WERI-Rb-1 (cell line): ENCODE measurements around the gene BAD.

ENCODE experiments used
- DNase-seq: peaks from one replicate; pipeline ENCODE4 v3.0.0-alpha.2; 2020
- H3K27ac ChIP-seq: fragments of 250-450 bp; sonication (Bioruptor Pico); 2 replicates; pipeline ENCODE4 v1.5.1; 2020; ENCODE audit warnings: mild to moderate bottlenecking, moderate library complexity
- H3K27me3 ChIP-seq: fragments of 250-450 bp; sonication (Bioruptor Pico); 2 replicates; pipeline ENCODE4 v1.5.1; 2021; ENCODE audit warnings: mild to moderate bottlenecking, low read depth, moderate library complexity; ENCODE audit not compliant: insufficient read depth, severe bottlenecking
- H3K36me3 ChIP-seq: fragments of 250-450 bp; sonication (Bioruptor Pico); 2 replicates; pipeline ENCODE4 v1.5.1; 2020; ENCODE audit warnings: mild to moderate bottlenecking, moderate library complexity
- H3K4me3 ChIP-seq: 2 replicates; pipeline ENCODE4 v1.5.1; 2011; ENCODE audit warnings: low read depth, mild to moderate bottlenecking, control low read depth, low read length
- H3K9me3 ChIP-seq: fragments of 250-450 bp; sonication (Bioruptor Pico); 2 replicates; pipeline ENCODE4 v1.5.1; 2021; ENCODE audit warnings: mild to moderate bottlenecking, moderate library complexity; ENCODE audit not compliant: severe bottlenecking
- CTCF ChIP-seq: IDR thresholded peaks from 2 replicates; pipeline ENCODE4 v1.5.1; 2011; ENCODE audit warnings: low read depth, mild to moderate bottlenecking, control low read depth, inconsistent platforms, low read length

The BAD gene

DNA sequence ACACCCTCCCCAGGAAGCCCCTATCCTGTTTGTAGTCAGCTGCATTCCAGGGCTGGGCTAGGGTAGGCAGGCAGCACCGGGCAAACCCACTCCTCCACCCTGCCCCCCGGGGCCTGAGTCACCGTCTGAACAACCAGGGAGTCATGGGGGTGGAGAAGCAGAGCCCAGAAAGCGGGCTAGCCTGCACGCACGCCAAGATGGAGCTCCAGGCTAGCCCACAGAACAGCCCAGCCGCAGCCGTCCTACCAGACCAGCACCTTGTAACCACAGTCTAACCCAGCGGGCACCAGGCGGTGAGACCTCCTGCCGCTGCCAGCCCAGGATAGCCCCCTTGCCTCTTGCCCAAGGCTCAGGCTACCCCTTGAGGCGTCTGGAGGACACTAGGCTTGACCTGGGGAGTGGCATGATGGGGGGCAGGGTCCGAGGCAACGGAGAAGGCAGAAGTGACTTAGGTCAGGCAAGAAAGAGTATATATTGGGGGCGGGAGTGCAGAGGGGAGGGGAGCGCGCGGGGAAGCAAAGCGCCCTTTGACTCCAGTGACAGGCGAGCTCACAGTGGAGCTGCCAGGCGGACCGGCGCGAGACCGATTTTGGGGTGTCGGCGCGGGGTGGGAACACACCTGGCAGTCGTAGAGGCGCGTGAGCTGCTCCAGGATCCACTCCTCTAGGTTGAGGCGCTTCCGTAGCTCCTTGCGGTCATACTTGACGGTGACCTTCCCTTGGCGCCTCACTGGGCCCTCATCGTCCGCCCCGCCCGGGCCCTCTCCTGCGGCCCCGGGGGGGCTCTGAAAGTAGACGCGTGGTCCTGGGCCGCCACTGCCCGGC is 38.5 kb downstream of the BAD start:
- no peak for TF ChIP-seq CTCF
- no peaks in the 10 kb centered on the region for H3K9me3 ChIP-seq
- H3K4me3 ChIP-seq, result peak overlapping the region; percentile 61
- no peaks in the 10 kb centered on the region for H3K27me3 ChIP-seq
- H3K36me3 ChIP-seq, result peaks cover 29% of the 10 kb centered on the region
- H3K27ac ChIP-seq, result peak overlapping the region; percentile 89
- DNase-seq, result peak; percentile 45

DNA sequence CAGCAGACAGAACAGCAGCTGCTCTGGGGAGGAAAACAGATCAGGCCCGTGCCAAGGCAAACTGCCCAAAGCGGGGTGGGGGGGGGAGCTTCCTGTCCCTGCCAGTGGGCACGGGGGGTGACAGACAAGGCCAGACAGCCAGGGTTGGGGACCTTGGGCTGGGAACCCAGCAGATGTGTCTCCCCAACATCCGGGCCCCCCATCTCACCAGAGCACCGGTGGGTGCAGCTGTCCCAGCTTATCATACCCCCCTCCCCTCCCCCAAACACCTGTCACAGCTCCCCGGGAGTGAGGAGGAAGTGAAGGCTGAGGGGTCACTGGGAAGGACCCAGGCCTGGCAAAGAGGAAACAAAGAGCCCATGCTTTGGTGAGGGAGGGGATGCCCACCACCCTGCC is 39.1 kb downstream of the BAD start:
- H3K27ac ChIP-seq, result peak overlapping the region; percentile 89

DNA sequence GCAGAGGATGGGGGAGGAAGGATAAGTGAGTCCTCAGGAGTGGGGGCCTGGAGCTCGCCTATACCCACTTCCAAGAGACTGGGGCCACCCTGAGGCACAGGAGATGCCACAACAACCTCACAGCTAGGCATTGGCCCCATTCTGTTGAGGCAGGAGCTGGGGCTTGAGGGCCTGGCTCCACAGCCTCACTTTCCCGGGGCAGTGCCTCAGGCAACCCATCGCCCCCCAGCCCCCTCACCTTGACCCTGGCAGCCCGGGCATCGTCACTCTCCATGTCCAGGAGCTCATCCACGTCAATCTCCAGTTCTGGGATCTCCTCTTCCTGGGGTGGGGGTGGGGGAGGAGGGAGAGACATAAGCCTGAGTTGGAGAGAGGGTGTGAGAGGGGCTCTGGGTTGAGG is 39.5 kb downstream of the BAD start:
- TF ChIP-seq CTCF, result no peak
- Histone ChIP-seq H3K4me3 (peak overlapping the region; percentile 61), H3K9me3 (no peaks in the 10 kb centered on the region), H3K36me3 (peaks cover 29% of the 10 kb centered on the region), H3K27ac (peak overlapping the region; percentile 89; the same call in 1 of the 2 replicates), H3K27me3 (no peaks in the 10 kb centered on the region)
- no peak for DNase-seq

More for the DNA sequence above, 39.1 kb downstream of the BAD start:
- H3K27me3 ChIP-seq, result no peaks in the 10 kb centered on the region
- peaks cover 29% of the 10 kb centered on the region for H3K36me3 ChIP-seq
- peak overlapping the region; percentile 61 for H3K4me3 ChIP-seq
- DNase-seq, result no peak
- TF ChIP-seq CTCF, result no peak
- no peaks in the 10 kb centered on the region for H3K9me3 ChIP-seq

- H3K36me3 ChIP-seq, result peaks cover 29% of the 10 kb centered on the region
- DNase-seq, result no peak
- no peak overlapping the region for H3K4me3 ChIP-seq
- no peaks in the 10 kb centered on the region for H3K9me3 ChIP-seq
- TF ChIP-seq CTCF, result no peak
- H3K27me3 ChIP-seq, result no peaks in the 10 kb centered on the region
- H3K27ac ChIP-seq, result no peak overlapping the region
Measured at GRCh38 chr11:64244107-64244506, 40.4 kb downstream of the BAD start.

GRCh38 chr11:64243236-64243854 is 41.1 kb downstream of the BAD start:
- no peaks in the 10 kb centered on the region for H3K9me3 ChIP-seq
- H3K36me3 ChIP-seq, result peaks cover 36% of the 10 kb centered on the region
- H3K27me3 ChIP-seq, result no peaks in the 10 kb centered on the region
- DNase-seq, result no peak
- H3K27ac ChIP-seq, result peak overlapping the region; percentile 80; the same call in 1 of the 2 replicates
- H3K4me3 ChIP-seq, result no peak overlapping the region
- no peak for TF ChIP-seq CTCF
